AG04450 (cell line): ENCODE results near the gene JTB. TPM values are rescaled to one million over a fixed set of nuclear protein-coding genes. Genes with fewer than 3 reads are reported as not detected.

ENCODE experiments used
- CTCF ChIA-PET: fragments of 300-600, 350-600 bp; formaldehyde crosslinking; extraction: SDS; loops from one replicate; lab custom pipeline; 2022; ENCODE audit warnings: antibody characterized with exemption, inconsistent platforms; lab: Charles Lee
- POLR2A ChIA-PET: fragments of 350-600 bp; formaldehyde crosslinking; extraction: SDS; loops from one replicate; lab custom pipeline; 2021; ENCODE audit warnings: antibody characterized with exemption, inconsistent platforms; lab: Yijun Ruan, JAX
- DNase-seq: peaks from one replicate; pipeline ENCODE4 v3.0.0-alpha.2; 2011; ENCODE audit warnings: low read depth, low spot score
- H3K27ac ChIP-seq: one replicate; pipeline ENCODE4 v1.5.1; 2012; ENCODE audit warnings: low read depth, low read length, control low read depth
- H3K27me3 ChIP-seq: one replicate; pipeline ENCODE4 v1.6.0; 2012; ENCODE audit warnings: low read length; ENCODE audit not compliant: control insufficient read depth, insufficient read depth
- H3K4me3 ChIP-seq: 2 replicates; pipeline ENCODE4 v1.5.1; 2011; ENCODE audit warnings: mild to moderate bottlenecking, low read depth, low read length, control low read depth
- H3K9me3 ChIP-seq: 2 replicates; pipeline ENCODE4 v1.5.1; 2012; ENCODE audit warnings: low read length; ENCODE audit not compliant: control insufficient read depth, insufficient read depth
- CTCF ChIP-seq: IDR thresholded peaks from 2 replicates; pipeline ENCODE4 v1.5.1; 2011; ENCODE audit warnings: low read depth, low read length, control low read depth, inconsistent platforms
- polyA plus RNA-seq: library from polyadenylated mRNA; depleted of rRNA; stranded (reverse); fragments of >200 nt; gene quantifications from 2 replicates; pipeline ENCODE4 v1.2.3, GENCODE V29; 2011

JTB gene
- polyA plus RNA-seq, 1 experiment = 160 TPM

- Histone ChIP-seq H3K27ac (no peak overlapping the region), H3K27me3 (no peaks in the 10 kb centered on the region), H3K9me3 (no peaks in the 10 kb centered on the region; the same call in 1 of the 2 replicates), H3K4me3 (no peak overlapping the region)
- CTCF ChIA-PET = interaction anchor here (1.7 kb wide), 1 partner anchor 13 kb away, joined by 4 read pairs; no protein-coding TSS in a partner anchor
- POLR2A ChIA-PET = no interaction called here
- no peak for TF ChIP-seq CTCF
- no peak for DNase-seq
These were observed 17.3 kb downstream of the JTB start for GRCh38 chr1:153960206-153960605.

GRCh38 chr1:153959454-153959853 is 18.0 kb downstream of the JTB start:
- ChIA-PET POLR2A (interaction anchor here (1.6 kb wide), 2 partner anchors 18 to 31 kb away, joined by 9 to 16 read pairs; partner anchors contain the start of genes JTB and RPS27), CTCF (interaction anchor here (1.7 kb wide), 1 partner anchor 13 kb away, joined by 4 read pairs; no protein-coding TSS in a partner anchor)
- Histone ChIP-seq H3K9me3 (no peaks in the 10 kb centered on the region; the same call in 1 of the 2 replicates), H3K4me3 (no peak overlapping the region), H3K27ac (no peak overlapping the region), H3K27me3 (no peaks in the 10 kb centered on the region)
- DNase-seq = no peak
- no peak for TF ChIP-seq CTCF

GRCh38 chr1:153958961-153959260 is 18.6 kb downstream of the JTB start:
- H3K4me3 ChIP-seq = peak overlapping the region; percentile 37
- no peak overlapping the region for H3K27ac ChIP-seq
- DNase-seq = no peak
- no peaks in the 10 kb centered on the region for H3K27me3 ChIP-seq
- ChIA-PET POLR2A (interaction anchor here (0.7 to 2.1 kb wide), 8 partner anchors 8 to 201 kb away, joined by 3 to 19 read pairs (median 10); partner anchors contain the start of genes CREB3L4, DENND4B, JTB and RAB13), CTCF (interaction anchor here (0.7 to 1.7 kb wide), 2 partner anchors 12 to 161 kb away, joined by 3 to 4 read pairs; no protein-coding TSS in a partner anchor)
- no peaks in the 10 kb centered on the region; the same call in 1 of the 2 replicates for H3K9me3 ChIP-seq
- no peak for TF ChIP-seq CTCF

GRCh38 chr1:153958111-153958960 is 19.1 kb downstream of the JTB start, which contains the start of gene CRTC2:
CRTC2 (minus strand) TSS chr1:153958612; CDS start chr1:153958497, 115 bp downstream.
- ChIA-PET CTCF (interaction anchor here (0.6 to 1.7 kb wide), 4 partner anchors 12 to 160 kb away, joined by 3 to 4 read pairs (median 3); partner anchors contain the start of gene DENND4B), POLR2A (interaction anchor here (0.5 to 2.1 kb wide), 11 partner anchors 9 to 393 kb away, joined by 3 to 19 read pairs (median 5); partner anchors contain the start of genes CREB3L4, DENND4B, JTB and RAB13)
- Histone ChIP-seq H3K27me3 (no peaks in the 10 kb centered on the region), H3K27ac (peak within 1 kb of the TSS; percentile 78), H3K4me3 (peak within 1 kb of the TSS; percentile 92), H3K9me3 (no peaks in the 10 kb centered on the region; the same call in 1 of the 2 replicates)
- no peak for TF ChIP-seq CTCF
- peak; percentile 95 for DNase-seq
